ENCODE data around the gene C1QTNF1.

DNA sequence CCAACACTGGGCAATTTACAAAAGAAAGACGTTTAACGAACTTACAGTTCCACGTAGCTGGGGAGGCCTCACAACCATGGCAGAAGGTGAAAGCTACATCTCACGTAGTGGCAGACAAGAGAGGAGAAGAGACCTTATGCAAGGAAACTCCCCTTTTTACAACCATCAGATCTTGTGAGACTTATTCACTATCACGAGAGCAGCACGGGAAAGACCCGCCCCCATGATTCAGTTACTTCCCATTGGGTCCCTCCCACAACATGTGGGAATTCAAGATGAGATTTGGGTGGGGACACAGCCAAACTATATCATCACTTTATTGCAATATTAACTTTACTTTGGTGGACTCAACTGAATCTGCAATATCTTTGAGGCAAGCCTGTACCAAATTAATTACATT, 38.7 kb downstream of the C1QTNF1 start:
- TF ChIP-seq, protein P1, sequence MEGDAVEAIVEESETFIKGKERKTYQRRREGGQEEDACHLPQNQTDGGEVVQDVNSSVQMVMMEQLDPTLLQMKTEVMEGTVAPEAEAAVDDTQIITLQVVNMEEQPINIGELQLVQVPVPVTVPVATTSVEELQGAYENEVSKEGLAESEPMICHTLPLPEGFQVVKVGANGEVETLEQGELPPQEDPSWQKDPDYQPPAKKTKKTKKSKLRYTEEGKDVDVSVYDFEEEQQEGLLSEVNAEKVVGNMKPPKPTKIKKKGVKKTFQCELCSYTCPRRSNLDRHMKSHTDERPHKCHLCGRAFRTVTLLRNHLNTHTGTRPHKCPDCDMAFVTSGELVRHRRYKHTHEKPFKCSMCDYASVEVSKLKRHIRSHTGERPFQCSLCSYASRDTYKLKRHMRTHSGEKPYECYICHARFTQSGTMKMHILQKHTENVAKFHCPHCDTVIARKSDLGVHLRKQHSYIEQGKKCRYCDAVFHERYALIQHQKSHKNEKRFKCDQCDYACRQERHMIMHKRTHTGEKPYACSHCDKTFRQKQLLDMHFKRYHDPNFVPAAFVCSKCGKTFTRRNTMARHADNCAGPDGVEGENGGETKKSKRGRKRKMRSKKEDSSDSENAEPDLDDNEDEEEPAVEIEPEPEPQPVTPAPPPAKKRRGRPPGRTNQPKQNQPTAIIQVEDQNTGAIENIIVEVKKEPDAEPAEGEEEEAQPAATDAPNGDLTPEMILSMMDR (conservative IDR thresholded peaks at IDR 0.05; ENCODE audit: low read depth, low read length): no peak
- TF ChIP-seq EZH2 (IDR thresholded peaks at IDR 0.05; ENCODE audit: low read length, unreplicated experiment) (no peak), EZH2phosphoT487 (IDR thresholded peaks at IDR 0.05; ENCODE audit: borderline replicate concordance, low read length) (no peak)

Measured in PC-3 (cell line).